T-helper 17 cell (primary cell): Measurements from ENCODE around the gene KCTD1. TPM values are rescaled to one million over a fixed set of nuclear protein-coding genes. Genes with fewer than 3 reads are reported as not detected.

ENCODE experiments used
- ATAC-seq: fragments of 150-1000 bp; cut with Tn5 transposase; 2 replicates; pipeline ENCODE4 v1.10.0; 2021; ENCODE audit warnings: mild to moderate bottlenecking, moderate library complexity
- DNase-seq, 3 donors: peaks; one replicate each; pipeline versions ENCODE4 v3.0.0 to v3.0.0-alpha.2; 2020 to 2021
- H3K9me3 ChIP-seq: one replicate; pipeline ENCODE4 v1.7.0; 2013; ENCODE audit warnings: low read length, mild to moderate bottlenecking; ENCODE audit not compliant: control insufficient read depth, poor library complexity, severe bottlenecking
- H3K27ac Mint-ChIP-seq: one replicate; pipeline ENCODE4 v1.8.0; 2022; ENCODE audit warnings: mild to moderate bottlenecking, moderate library complexity, mixed read lengths
- H3K27me3 Mint-ChIP-seq: one replicate; pipeline ENCODE4 v1.8.0; 2022; ENCODE audit warnings: mixed read lengths
- H3K36me3 Mint-ChIP-seq: one replicate; pipeline ENCODE4 v1.8.0; 2022; ENCODE audit warnings: low read depth, mixed read lengths
- H3K4me1 Mint-ChIP-seq: one replicate; pipeline ENCODE4 v1.8.0; 2022; ENCODE audit warnings: mild to moderate bottlenecking, mixed read lengths
- H3K4me3 Mint-ChIP-seq: one replicate; pipeline ENCODE4 v1.8.0; 2022; ENCODE audit warnings: mild to moderate bottlenecking, moderate library complexity, mixed read lengths
- total RNA-seq, 4 donors: library from RNA in 2 of 4; stranded (reverse) in 2 of 4; gene quantifications; one replicate each; pipeline ENCODE4 v1.2.3 and lab custom pipeline; 2022 to 2026

The KCTD1 gene
- total RNA-seq (1 to 10 TPM; 2.8 to 2.9 TPM), total RNA-seq (lab: John Stamatoyannopoulos, UW) (1.7 to 4.5 reads per million in 2 donors)

GRCh38 chr18:26548415-26549262 lies at the start of gene KCTD1:
TSS of gene KCTD1 (minus strand) at chr18:26548553. CDS start at chr18:26548536, 17 bp downstream.
- peaks cover 31% of the 10 kb centered on the region for H3K27me3 Mint-ChIP-seq
- peak; percentile 75 for ATAC-seq
- DNase-seq = peak; percentile 31 to 44 (median 36)
- peak within 1 kb of the TSS; percentile 37 for H3K27ac Mint-ChIP-seq
- peaks cover 27% of the 10 kb centered on the region for H3K4me1 Mint-ChIP-seq
- H3K9me3 ChIP-seq = no peaks in the 10 kb centered on the region
- H3K4me3 Mint-ChIP-seq = peak within 1 kb of the TSS; percentile 92
- no peaks in the 10 kb centered on the region for H3K36me3 Mint-ChIP-seq

GRCh38 chr18:26593365-26594320 lies 45.3 kb upstream of the KCTD1 start:
- H3K27ac Mint-ChIP-seq = no peak overlapping the region
- no peaks in the 10 kb centered on the region for H3K4me1 Mint-ChIP-seq
- H3K9me3 ChIP-seq = no peaks in the 10 kb centered on the region
- H3K27me3 Mint-ChIP-seq = peaks cover 10% of the 10 kb centered on the region
- ATAC-seq (no peak), DNase-seq (no peak)
- H3K4me3 Mint-ChIP-seq = no peak overlapping the region
- no peaks in the 10 kb centered on the region for H3K36me3 Mint-ChIP-seq

GRCh38 chr18:26584745-26585144 lies 36.4 kb upstream of the KCTD1 start:
- Mint-ChIP-seq H3K27me3 (peaks cover 22% of the 10 kb centered on the region), H3K4me3 (no peak overlapping the region), H3K4me1 (no peaks in the 10 kb centered on the region), H3K36me3 (no peaks in the 10 kb centered on the region), H3K27ac (no peak overlapping the region)
- ATAC-seq = no peak
- H3K9me3 ChIP-seq = no peaks in the 10 kb centered on the region
- DNase-seq = no peak

- ATAC-seq = no peak
- Mint-ChIP-seq H3K36me3 (no peaks in the 10 kb centered on the region), H3K4me1 (peaks cover 2% of the 10 kb centered on the region), H3K27ac (no peak overlapping the region), H3K4me3 (no peak overlapping the region), H3K27me3 (peaks cover 48% of the 10 kb centered on the region)
- H3K9me3 ChIP-seq = no peaks in the 10 kb centered on the region
- DNase-seq = no peak
Measured at GRCh38 chr18:26579941-26580618, 31.7 kb upstream of the KCTD1 start.

GRCh38 chr18:26575865-26576217 lies 27.5 kb upstream of the KCTD1 start:
- ATAC-seq (no peak), DNase-seq (no peak)
- Mint-ChIP-seq H3K4me3 (peak overlapping the region; percentile 58), H3K4me1 (peaks cover 2% of the 10 kb centered on the region), H3K27me3 (peaks cover 74% of the 10 kb centered on the region), H3K36me3 (no peaks in the 10 kb centered on the region), H3K27ac (no peak overlapping the region)
- H3K9me3 ChIP-seq = no peaks in the 10 kb centered on the region

GRCh38 chr18:26574958-26575864 lies 26.9 kb upstream of the KCTD1 start:
- no peak for DNase-seq
- peak overlapping the region; percentile 58 for H3K4me3 Mint-ChIP-seq
- H3K27ac Mint-ChIP-seq = no peak overlapping the region
- no peaks in the 10 kb centered on the region for H3K36me3 Mint-ChIP-seq
- peaks cover 2% of the 10 kb centered on the region for H3K4me1 Mint-ChIP-seq
- no peaks in the 10 kb centered on the region for H3K9me3 ChIP-seq
- peaks cover 76% of the 10 kb centered on the region for H3K27me3 Mint-ChIP-seq
- ATAC-seq = no peak

GRCh38 chr18:26568926-26569665 lies 20.7 kb upstream of the KCTD1 start:
- peaks cover 2% of the 10 kb centered on the region for H3K4me1 Mint-ChIP-seq
- DNase-seq (no peak), ATAC-seq (no peak)
- H3K27ac Mint-ChIP-seq = no peak overlapping the region
- peaks cover 47% of the 10 kb centered on the region for H3K27me3 Mint-ChIP-seq
- H3K9me3 ChIP-seq = no peaks in the 10 kb centered on the region
- H3K4me3 Mint-ChIP-seq = no peak overlapping the region
- H3K36me3 Mint-ChIP-seq = no peaks in the 10 kb centered on the region

GRCh38 chr18:26568513-26568912 lies 20.2 kb upstream of the KCTD1 start:
- no peaks in the 10 kb centered on the region for H3K36me3 Mint-ChIP-seq
- ATAC-seq = no peak

GRCh38 chr18:26566874-26567555 lies 18.7 kb upstream of the KCTD1 start:
- no peaks in the 10 kb centered on the region for H3K9me3 ChIP-seq
- Mint-ChIP-seq H3K36me3 (no peaks in the 10 kb centered on the region), H3K27ac (no peak overlapping the region), H3K27me3 (peaks cover 37% of the 10 kb centered on the region), H3K4me3 (no peak overlapping the region), H3K4me1 (peaks cover 2% of the 10 kb centered on the region)
- ATAC-seq = no peak
- DNase-seq = no peak

More at GRCh38 chr18:26568513-26568912, 20.2 kb upstream of the KCTD1 start:
- DNase-seq = no peak
- H3K4me3 Mint-ChIP-seq = no peak overlapping the region
- no peaks in the 10 kb centered on the region for H3K9me3 ChIP-seq
- H3K27ac Mint-ChIP-seq = no peak overlapping the region
- H3K27me3 Mint-ChIP-seq = peaks cover 44% of the 10 kb centered on the region
- H3K4me1 Mint-ChIP-seq = peaks cover 2% of the 10 kb centered on the region

GRCh38 chr18:26565514-26565913 lies 17.2 kb upstream of the KCTD1 start:
- H3K27ac Mint-ChIP-seq = no peak overlapping the region
- no peak for ATAC-seq

GRCh38 chr18:26563024-26563423 lies 14.7 kb upstream of the KCTD1 start:
- peaks cover 2% of the 10 kb centered on the region for H3K36me3 Mint-ChIP-seq

More at GRCh38 chr18:26565514-26565913, 17.2 kb upstream of the KCTD1 start:
- H3K9me3 ChIP-seq = no peaks in the 10 kb centered on the region
- DNase-seq = no peak
- peaks cover 2% of the 10 kb centered on the region for H3K4me1 Mint-ChIP-seq
- peaks cover 39% of the 10 kb centered on the region for H3K27me3 Mint-ChIP-seq
- no peaks in the 10 kb centered on the region for H3K36me3 Mint-ChIP-seq
- H3K4me3 Mint-ChIP-seq = no peak overlapping the region

More at GRCh38 chr18:26563024-26563423, 14.7 kb upstream of the KCTD1 start:
- no peak for ATAC-seq
- Mint-ChIP-seq H3K27me3 (peaks cover 33% of the 10 kb centered on the region), H3K27ac (no peak overlapping the region), H3K4me1 (peaks cover 2% of the 10 kb centered on the region), H3K4me3 (no peak overlapping the region)
- H3K9me3 ChIP-seq = no peaks in the 10 kb centered on the region
- no peak for DNase-seq
